Adrenal gland (tissue), 5 donors: Measurements from ENCODE around the gene MRPL18.

Experiments
- POLR2A ChIP-seq, 2 donors: fragments of 450-650 bp; IDR thresholded peaks; one replicate each; pipeline ENCODE4 v1.6.1; 2017; ENCODE audit warnings: antibody characterized with exemption in 2 of 2, mild to moderate bottlenecking in 2 of 2, moderate library complexity in 1 of 2
- TF ChIP-seq, protein P1 (sequence below), 6 experiments: fragments of 450-650 bp in 4 of 6; fragments of 200-600 bp in 2 of 6; sonication (generic) in 1 of 6; IDR thresholded peaks; 1 replicate in 5 of 6; 2 replicates in 1 of 6; pipeline versions ENCODE4 v1.5.1 to v1.8.0; 2016 to 2021; ENCODE audit warnings: antibody characterized with exemption in 6 of 6, mild to moderate bottlenecking in 2 of 6, moderate library complexity in 1 of 6
- donor health status: DM: no; HTN: no; CAD: no.

- TF ChIP-seq, protein P1, sequence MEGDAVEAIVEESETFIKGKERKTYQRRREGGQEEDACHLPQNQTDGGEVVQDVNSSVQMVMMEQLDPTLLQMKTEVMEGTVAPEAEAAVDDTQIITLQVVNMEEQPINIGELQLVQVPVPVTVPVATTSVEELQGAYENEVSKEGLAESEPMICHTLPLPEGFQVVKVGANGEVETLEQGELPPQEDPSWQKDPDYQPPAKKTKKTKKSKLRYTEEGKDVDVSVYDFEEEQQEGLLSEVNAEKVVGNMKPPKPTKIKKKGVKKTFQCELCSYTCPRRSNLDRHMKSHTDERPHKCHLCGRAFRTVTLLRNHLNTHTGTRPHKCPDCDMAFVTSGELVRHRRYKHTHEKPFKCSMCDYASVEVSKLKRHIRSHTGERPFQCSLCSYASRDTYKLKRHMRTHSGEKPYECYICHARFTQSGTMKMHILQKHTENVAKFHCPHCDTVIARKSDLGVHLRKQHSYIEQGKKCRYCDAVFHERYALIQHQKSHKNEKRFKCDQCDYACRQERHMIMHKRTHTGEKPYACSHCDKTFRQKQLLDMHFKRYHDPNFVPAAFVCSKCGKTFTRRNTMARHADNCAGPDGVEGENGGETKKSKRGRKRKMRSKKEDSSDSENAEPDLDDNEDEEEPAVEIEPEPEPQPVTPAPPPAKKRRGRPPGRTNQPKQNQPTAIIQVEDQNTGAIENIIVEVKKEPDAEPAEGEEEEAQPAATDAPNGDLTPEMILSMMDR (IDR thresholded peaks at IDR 0.05) = no peak
- no peak for TF ChIP-seq POLR2A (IDR thresholded peaks at IDR 0.05)
Measured at GRCh38 chr6:159797554-159797953, 7.3 kb downstream of the MRPL18 start.
